OCI-LY3 (cell line): ENCODE data around the gene TEAD1.

Experiments
- H2AFZ ChIP-seq: fragments of 200-600, 300-600 bp; shearing (Covaris generic); 2 replicates; pipeline ENCODE4 v1.6.0; 2014; ENCODE audit warnings: antibody characterized with exemption, low read depth, low read length
- H3K27ac ChIP-seq: fragments of 200-600, 300-600 bp; sonication (generic); 2 replicates; pipeline ENCODE4 v1.5.1; 2014; ENCODE audit warnings: mild to moderate bottlenecking, low read length, moderate library complexity, mixed read lengths
- H3K27me3 ChIP-seq: fragments of 200-600, 300-600 bp; sonication (generic); 2 replicates; pipeline ENCODE4 v1.6.1; 2014; ENCODE audit warnings: low read depth, low read length, mixed read lengths
- H3K36me3 ChIP-seq: fragments of 200-600, 300-600 bp; sonication (generic); replicated peaks from 2 replicates; pipeline ENCODE3; 2014; ENCODE audit warnings: low read depth, low read length, mixed read lengths
- H3K4me1 ChIP-seq: fragments of 300-600, 200-600 bp; sonication (generic); 2 replicates; pipeline ENCODE4 v1.6.1; 2014; ENCODE audit warnings: low read length, mixed read lengths
- H3K4me2 ChIP-seq: fragments of 200-600, 300-600 bp; sonication (generic); 2 replicates; pipeline ENCODE4 v1.6.1; 2014; ENCODE audit warnings: low read length, mixed read lengths
- H3K4me3 ChIP-seq: fragments of 300-600, 200-600 bp; sonication (generic); 2 replicates; pipeline ENCODE4 v1.5.1; 2014; ENCODE audit warnings: antibody characterized with exemption, mild to moderate bottlenecking, low read length, moderate library complexity
- H3K79me2 ChIP-seq: fragments of 300-600, 200-600 bp; shearing (Covaris generic); 2 replicates; pipeline ENCODE4 v1.6.1; 2014; ENCODE audit warnings: mild to moderate bottlenecking, low read length, mixed read lengths
- H3K9ac ChIP-seq: fragments of 300-600, 200-600 bp; shearing (Covaris generic); 2 replicates; pipeline ENCODE4 v1.6.0; 2014; ENCODE audit warnings: mild to moderate bottlenecking, low read length, moderate library complexity
- H3K9me3 ChIP-seq: fragments of 200-600, 300-600 bp; shearing (Covaris generic); 2 replicates; pipeline ENCODE4 v1.6.1; 2014; ENCODE audit warnings: low read length, mixed read lengths; ENCODE audit not compliant: insufficient read depth
- H4K20me1 ChIP-seq: fragments of 200-600, 300-600 bp; sonication (generic); 2 replicates; pipeline ENCODE4 v1.6.1; 2016; ENCODE audit warnings: low read length, mixed read lengths; ENCODE audit not compliant: insufficient read depth
- CTCF ChIP-seq: fragments of 200-600, 300-600 bp; sonication (generic); IDR thresholded peaks from 2 replicates; pipeline ENCODE4 v1.5.1; 2014; ENCODE audit warnings: antibody characterized with exemption, low read length, low read depth
- EZH2phosphoT487 ChIP-seq: fragments of 200-600 bp; shearing (Covaris generic); IDR thresholded peaks from 2 replicates; pipeline ENCODE4 v1.6.1; 2018; ENCODE audit warnings: antibody characterized with exemption, mixed run types, low read depth

The TEAD1 gene

DNA sequence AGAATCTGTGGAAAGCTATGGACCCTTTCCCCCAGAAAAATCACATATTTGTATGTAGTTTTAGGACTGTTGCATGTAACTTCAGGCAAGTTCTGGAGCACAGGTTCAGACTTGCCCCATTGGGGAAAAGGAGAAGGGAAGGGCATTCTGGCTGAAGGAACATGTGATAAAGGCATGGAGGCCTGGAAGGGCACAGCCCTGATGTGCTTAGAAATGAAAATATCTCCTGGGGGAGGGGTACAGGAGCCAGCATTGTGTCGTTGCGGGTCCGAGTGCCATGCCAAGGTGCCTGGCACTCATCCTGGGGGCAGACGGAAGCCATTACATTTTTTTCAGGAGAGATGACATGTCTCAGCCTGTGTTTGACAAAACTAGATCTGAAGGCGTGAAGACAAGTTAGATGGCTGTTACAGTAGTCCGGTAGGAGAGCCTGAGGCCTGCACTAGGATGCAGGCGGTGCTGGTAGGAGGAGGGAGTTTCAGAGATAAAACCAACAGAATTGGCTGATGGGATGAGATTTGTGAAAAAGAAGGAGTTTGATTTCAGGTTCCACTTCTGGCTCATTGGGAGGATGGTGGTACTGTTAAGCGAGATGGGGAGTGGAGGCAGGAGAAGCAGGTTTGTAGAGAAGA, 96.9 kb downstream of the TEAD1 start:
- Histone ChIP-seq H3K79me2 (no peaks in the 10 kb centered on the region), H3K4me3 (no peak overlapping the region), H3K27ac (no peak overlapping the region), H2AFZ (no peak overlapping the region), H3K9me3 (no peaks in the 10 kb centered on the region), H4K20me1 (no peaks in the 10 kb centered on the region), H3K9ac (no peak overlapping the region), H3K4me2 (no peak overlapping the region), H3K27me3 (peaks cover 10% of the 10 kb centered on the region; the same call in 1 of the 2 replicates), H3K36me3 (no peaks in the 10 kb centered on the region), H3K4me1 (no peaks in the 10 kb centered on the region)
- no peak for TF ChIP-seq CTCF
- TF ChIP-seq EZH2phosphoT487, result no peak

DNA sequence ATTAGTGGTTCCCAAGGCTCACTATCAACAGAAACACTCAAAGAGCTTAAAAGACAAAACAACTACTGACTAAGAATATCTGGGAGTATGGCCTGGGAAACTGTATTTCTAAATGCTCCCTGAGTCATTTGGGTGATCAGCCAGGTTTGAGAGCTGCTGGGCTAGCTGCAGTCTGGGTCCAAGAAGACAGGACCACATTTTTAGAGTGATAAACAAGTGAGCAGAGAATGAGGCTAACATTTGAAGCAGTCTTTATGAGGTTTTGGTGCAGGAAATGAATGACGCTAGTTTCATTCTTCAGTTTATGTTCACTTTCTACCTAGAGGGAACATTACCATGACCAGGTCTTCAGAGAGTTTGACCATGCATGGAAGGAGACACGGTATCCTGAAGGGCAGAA, 97.7 kb downstream of the TEAD1 start:
- H3K27me3 ChIP-seq, result peaks cover 10% of the 10 kb centered on the region; the same call in 1 of the 2 replicates
- no peak overlapping the region for H3K9ac ChIP-seq
- H3K27ac ChIP-seq, result no peak overlapping the region
- H4K20me1 ChIP-seq, result no peaks in the 10 kb centered on the region
- no peak overlapping the region for H3K4me2 ChIP-seq
- H3K36me3 ChIP-seq, result no peaks in the 10 kb centered on the region
- H3K4me1 ChIP-seq, result no peaks in the 10 kb centered on the region
- no peaks in the 10 kb centered on the region for H3K79me2 ChIP-seq
- TF ChIP-seq CTCF, result no peak
- TF ChIP-seq EZH2phosphoT487, result no peak
- H3K4me3 ChIP-seq, result no peak overlapping the region
- H3K9me3 ChIP-seq, result no peaks in the 10 kb centered on the region
- no peak overlapping the region for H2AFZ ChIP-seq

GRCh38 chr11:12772324-12772723, 98.1 kb downstream of the TEAD1 start:
- no peaks in the 10 kb centered on the region for H4K20me1 ChIP-seq
- peaks cover 10% of the 10 kb centered on the region; the same call in 1 of the 2 replicates for H3K27me3 ChIP-seq
- no peaks in the 10 kb centered on the region for H3K36me3 ChIP-seq
- H3K27ac ChIP-seq, result no peak overlapping the region
- TF ChIP-seq EZH2phosphoT487 (no peak), CTCF (no peak)
- H2AFZ ChIP-seq, result no peak overlapping the region
- no peak overlapping the region for H3K4me3 ChIP-seq
- H3K4me1 ChIP-seq, result no peaks in the 10 kb centered on the region
- H3K4me2 ChIP-seq, result no peak overlapping the region
- no peak overlapping the region for H3K9ac ChIP-seq
- H3K79me2 ChIP-seq, result no peaks in the 10 kb centered on the region
- no peaks in the 10 kb centered on the region for H3K9me3 ChIP-seq

- Histone ChIP-seq H3K9ac (no peak overlapping the region), H3K4me3 (no peak overlapping the region), H3K27ac (no peak overlapping the region), H3K36me3 (no peaks in the 10 kb centered on the region), H2AFZ (no peak overlapping the region), H3K9me3 (no peaks in the 10 kb centered on the region), H3K4me1 (no peaks in the 10 kb centered on the region), H3K27me3 (peaks cover 4% of the 10 kb centered on the region; the same call in 1 of the 2 replicates), H3K79me2 (no peaks in the 10 kb centered on the region), H4K20me1 (no peaks in the 10 kb centered on the region), H3K4me2 (no peak overlapping the region)
- TF ChIP-seq EZH2phosphoT487 (no peak), CTCF (no peak)
These were observed 99.4 kb downstream of the TEAD1 start for GRCh38 chr11:12773591-12773990.
